Retina (tissue), 1 donor: ENCODE results near the gene MLPH.

Source experiments
- DNase-seq: peaks from one replicate; pipeline ENCODE4 v3.0.0-alpha.2; 2016

MLPH gene

DNA sequence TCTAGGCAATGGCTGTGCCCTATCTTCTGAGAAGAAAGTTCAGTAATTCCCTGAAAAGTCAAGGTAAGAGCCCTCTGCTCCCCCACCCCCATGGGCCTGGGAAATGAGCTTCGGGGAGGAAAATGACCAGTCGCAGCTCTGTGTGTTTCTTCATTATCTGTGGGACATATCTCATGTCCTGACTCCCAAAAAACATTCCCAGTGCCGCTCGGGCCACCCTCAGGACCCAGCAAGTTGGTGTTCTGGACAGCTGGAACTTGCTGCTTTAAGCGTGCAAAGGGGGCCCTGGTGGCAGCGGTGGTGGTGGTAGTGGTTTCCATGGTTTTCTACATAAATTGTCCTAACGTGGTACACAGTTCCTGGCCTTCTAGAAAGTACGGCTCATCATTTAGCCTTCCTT, 62.2 kb downstream of the MLPH start:
- DNase-seq: no peak

DNA sequence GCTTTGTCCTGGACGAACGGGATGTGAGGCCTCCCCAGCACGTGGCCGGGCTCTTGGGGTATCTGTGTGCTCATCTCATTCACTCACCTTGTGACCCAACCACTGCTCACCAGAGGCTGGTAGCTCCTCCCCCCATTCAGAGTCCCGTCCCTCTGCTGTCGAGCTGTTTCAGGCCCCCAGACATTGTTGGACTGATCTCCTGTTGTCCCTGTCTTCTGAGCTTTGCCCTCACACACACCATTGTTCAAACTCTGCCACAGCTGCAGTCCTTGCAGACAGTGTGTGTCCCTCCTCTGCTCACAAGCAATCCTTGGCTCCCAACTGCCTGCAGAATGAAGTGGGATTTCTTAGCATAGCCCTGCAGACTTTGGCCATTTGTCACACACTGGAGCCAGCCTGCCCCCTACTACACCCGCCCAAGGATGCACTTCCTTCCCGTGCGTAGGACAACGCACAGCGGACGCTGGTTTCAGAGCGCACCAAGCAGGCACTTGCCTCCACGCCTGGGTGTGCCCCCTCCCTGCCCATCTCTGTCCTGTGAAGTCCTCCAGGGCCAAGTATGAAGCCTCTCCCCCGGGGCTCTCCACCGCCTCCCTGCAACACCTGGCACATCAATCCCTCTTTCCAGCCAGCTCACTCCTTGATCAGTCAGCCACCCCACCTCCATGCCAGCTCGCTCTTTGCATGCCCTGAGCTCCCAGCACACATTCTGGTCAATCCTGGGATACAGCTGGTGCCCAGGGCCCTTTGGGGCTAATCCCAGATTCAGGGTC, 62.8 kb downstream of the MLPH start:
- no peak for DNase-seq

GRCh38 chr2:237551071-237551574, 64.1 kb downstream of the MLPH start:
- no peak for DNase-seq

- DNase-seq: no peak
These were observed 65.9 kb downstream of the MLPH start for GRCh38 chr2:237552908-237553307.

GRCh38 chr2:237553948-237554347, 66.9 kb downstream of the MLPH start:
- no peak for DNase-seq

DNA sequence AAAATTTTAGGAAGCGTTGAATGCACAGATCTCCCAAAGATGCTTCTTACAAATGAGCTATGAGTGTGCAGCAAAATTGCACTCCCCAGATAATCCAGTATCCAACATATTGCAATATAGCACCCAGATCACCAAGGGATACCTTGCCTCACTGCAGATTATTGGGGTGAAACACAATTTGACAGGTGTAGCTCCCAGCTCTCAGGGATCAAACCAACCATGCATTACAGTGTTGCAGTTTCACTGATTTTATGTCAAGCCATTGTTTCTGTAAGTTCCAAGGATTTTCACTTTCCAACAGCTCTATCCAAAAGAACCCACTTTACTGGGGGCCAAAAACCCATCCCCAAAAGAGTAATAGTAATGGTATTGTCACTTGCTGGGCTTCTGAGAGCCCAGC, 68.5 kb downstream of the MLPH start:
- no peak for DNase-seq

GRCh38 chr2:237556773-237557632, 70.0 kb downstream of the MLPH start:
- DNase-seq: no peak

DNA sequence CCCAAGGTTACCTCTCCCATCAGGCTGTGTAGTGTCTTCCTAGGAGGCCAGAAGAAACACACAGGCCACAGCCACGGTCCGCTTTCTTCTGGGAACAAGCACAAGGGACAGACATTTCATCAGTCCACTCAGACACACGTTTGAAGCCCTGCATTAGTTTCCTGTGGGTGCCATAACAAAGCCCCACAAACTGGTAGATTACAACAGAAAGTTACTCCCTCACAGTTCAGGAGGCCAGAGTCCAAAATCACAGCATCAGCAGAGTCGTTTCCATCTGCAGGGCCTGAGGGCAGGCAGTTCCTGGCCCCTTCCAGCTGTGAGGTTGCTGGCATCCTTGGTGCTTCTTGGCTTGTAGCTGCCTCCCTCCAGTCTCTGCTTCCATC, 70.6 kb downstream of the MLPH start:
- no peak for DNase-seq

DNA sequence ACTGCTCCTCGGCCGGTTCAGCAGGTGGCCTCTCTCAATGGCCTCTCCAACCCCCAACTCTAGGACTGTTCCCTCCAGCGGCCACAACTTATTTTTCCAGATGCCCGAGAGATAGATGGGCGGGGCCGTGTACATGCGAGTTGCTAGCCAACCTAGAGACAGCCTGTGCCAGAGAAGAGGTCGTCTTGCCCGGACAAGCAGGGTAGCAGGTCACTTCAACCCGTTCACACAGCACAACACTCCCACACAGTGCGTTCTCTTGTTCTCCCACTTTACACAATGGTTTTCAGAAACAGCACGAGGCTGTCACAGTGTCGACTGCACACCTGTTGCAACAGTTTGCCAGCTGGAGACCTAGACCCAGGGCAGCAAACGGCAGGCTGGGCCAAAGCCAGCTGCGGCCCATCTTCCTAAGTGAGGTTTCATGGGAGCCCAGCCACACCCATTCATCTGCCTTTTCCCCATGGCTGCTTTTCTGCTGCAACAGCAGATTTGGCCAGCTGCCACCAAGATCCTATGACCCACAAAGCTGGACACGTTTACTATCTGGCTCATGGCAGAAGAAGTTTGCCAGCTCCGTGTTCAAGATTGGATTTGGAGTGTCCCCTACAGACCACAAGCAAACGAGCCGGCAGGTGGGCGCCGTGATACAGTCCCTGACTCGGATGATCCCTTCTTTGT, 72.0 kb downstream of the MLPH start:
- no peak for DNase-seq

- DNase-seq: no peak
These were observed 74.2 kb downstream of the MLPH start for GRCh38 chr2:237561221-237561620.

DNA sequence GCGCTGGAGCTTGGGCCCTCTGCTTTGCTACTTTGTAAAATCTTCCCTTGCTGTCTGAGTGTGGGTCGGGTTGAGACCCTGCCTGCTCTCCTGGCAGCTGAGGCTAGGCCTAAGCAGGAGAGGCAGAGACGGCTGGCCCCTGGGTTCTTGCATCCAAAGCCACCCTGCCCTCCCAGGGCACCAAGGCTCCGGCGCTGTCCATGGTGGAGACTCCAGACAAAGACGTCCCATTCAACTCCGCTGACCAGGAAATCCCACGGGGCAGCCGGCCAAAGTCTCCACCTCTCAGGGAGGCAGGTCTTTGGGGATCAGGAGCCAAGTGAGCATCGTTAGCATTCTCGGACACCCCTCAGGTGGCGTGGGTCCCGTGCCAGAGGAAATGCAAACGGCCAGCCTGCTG, 76.8 kb downstream of the MLPH start:
- no peak for DNase-seq

DNA sequence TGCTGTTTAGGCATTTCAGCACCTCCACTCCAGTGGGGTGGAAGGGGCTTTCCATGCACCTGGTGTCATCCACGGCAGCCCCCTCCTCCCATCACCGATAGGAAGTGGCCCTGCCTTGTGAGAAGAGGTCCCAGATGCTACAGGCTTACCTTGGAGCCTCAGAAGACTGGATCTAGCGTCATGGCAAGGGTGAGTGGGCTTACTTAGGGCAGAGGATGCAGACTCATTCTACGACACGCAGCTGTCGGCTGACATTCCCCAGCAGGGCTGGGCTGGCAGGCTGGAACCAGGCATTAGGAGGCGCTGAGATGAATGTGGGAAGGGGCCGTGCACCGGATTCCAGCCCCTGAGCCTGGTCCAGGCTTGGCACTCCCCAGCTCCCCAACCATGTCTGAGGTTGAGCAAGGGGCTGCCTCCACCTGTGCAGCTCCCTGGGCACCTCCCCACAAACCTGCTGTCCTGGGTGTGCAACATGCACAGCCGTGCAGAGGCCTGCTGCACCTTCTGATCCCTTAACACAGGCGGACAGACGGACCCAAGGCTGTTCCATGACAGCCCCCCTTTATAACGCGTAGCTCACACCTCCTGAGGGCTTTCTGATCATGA, 77.6 kb downstream of the MLPH start:
- no peak for DNase-seq

- no peak for DNase-seq
These were observed 78.9 kb downstream of the MLPH start for GRCh38 chr2:237565974-237566373.

GRCh38 chr2:237566401-237567235, 79.6 kb downstream of the MLPH start, which contains the start of gene PRLH:
Gene PRLH (plus strand): TSS chr2:237566574. CDS start chr2:237566574, 0 bp downstream.
- DNase-seq: no peak

DNA sequence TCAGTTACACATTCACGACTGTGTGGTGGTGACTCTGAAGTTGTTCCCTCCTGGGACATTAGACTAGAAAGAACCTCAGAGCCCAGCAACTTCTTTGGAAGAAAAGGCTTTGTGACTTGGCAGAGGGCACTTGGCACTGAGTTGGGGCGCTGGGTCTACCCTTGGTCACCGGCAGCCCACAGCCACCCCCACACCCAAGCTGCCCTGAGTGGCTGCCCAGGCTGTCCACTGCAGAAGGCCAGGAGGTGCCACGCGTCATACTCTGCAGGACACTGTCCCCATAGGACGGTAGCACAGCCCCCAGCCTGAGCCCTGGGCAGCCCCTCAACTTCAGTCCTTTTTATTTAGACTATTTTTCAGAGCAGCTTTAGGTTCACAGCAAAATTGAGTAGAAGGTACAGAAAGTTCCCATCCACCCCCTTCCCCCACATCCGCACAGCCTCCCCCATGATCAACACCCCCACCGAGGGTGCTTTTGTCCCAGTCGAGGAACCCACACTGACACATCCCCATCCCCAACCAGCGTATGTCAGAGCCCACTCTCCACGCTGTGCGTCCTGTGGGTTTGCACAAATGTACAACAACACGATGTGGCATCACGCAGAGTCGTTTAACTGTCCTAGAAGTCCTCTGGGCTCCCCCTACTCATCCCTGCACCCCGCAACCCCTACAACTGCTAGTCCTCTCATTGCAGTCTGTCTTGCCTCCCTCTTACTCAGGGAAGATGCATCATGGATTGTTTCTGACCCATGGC, 80.4 kb downstream of the MLPH start:
- no peak for DNase-seq

GRCh38 chr2:237568121-237568660, 81.1 kb downstream of the MLPH start:
- no peak for DNase-seq

GRCh38 chr2:237569041-237569440, 82.0 kb downstream of the MLPH start:
- no peak for DNase-seq

DNA sequence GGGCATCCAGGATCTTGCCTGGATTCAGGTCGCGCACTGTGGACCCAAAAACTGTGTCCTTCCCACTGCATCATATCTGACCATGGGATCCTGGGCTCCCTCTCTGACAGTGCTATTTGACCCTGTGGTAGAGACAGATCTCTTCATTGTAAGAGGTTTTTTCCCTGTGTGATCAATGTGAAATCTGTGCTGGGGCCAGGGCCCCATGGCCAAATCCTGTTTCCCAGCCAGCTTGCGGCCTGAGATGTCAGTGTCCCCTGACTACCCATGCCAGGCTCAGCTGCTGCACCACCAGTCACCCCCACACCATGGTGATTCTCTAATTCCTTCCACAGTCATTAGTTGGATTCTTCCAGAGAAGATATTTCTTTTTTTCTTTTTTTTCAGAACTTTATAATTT, 82.8 kb downstream of the MLPH start:
- no peak for DNase-seq

DNA sequence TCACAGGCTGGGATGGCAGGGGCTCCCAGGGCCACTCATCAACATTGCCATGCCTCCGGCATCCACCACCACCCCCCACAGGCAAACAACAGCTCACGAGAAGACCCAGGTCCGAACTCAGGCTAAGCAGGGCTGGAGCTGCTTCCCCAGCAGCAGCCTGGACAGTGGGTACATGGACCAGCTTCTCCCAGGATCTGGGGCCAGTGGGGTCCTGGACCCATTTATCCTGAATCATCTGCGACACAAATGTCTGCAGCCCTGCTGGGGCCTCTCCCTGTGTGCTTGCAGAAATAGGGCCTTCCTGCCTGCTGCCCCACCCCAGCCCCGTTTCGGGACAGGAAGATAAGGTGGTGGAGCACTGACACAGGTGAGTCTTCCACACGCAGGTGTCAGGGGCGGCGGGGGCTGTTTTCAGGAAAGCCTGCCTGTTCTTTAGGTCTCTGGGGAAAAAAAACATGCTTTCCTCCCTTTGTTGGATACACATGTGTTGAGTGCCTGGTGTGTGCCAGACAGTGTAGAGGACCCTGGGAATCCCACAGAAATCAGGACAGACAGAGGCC, 83.8 kb downstream of the MLPH start:
- no peak for DNase-seq

- no peak for DNase-seq
These were observed 84.5 kb downstream of the MLPH start for GRCh38 chr2:237571551-237571950.
